Measurements from ENCODE around the gene OR51V1.

GRCh38 chr11:5228124-5228523 lies 27.6 kb upstream of the OR51V1 start:
- TF ChIP-seq CTCF (conservative IDR thresholded peaks at IDR 0.05) = no peak
- no peak for TF ChIP-seq EZH2 (IDR thresholded peaks at IDR 0.05; ENCODE audit: low read depth)

Data from PC-9 (cell line).